ENCODE results near the gene KCNK6.
"Not testable (repeated sequence)": the region's sequence is repeated elsewhere in the genome, so short reads cannot be mapped to it uniquely, and the experiment has no call there.

KCNK6 gene

GRCh38 chr19:38324431-38324830 is 4.8 kb downstream of the KCNK6 start:
- no peak for DNase-seq

GRCh38 chr19:38326591-38326990 is 6.9 kb downstream of the KCNK6 start:
- no peak for DNase-seq

DNA sequence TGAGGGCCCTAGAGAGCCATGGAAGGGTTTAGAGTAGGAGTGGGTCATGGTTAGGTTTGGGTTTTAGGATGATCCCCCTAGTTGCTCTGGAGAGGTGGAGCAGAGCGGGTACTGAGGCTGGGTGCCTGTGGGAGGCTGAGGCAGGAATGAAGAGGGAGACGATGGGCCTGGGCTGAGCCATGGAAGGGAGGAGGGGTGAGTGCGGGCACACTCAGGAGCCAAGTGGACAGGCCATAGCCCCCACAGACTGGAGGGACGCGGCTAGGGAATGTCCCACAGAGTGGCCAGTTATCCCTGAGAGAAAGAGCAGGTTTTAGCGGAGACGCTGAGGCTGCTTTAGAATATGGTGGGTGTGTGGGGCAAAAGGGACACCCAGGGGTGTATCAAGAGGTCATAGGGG is 10.0 kb downstream of the KCNK6 start:
- DNase-seq = no peak

GRCh38 chr19:38331728-38332127 is 12.1 kb downstream of the KCNK6 start:
- DNase-seq = no peak

DNA sequence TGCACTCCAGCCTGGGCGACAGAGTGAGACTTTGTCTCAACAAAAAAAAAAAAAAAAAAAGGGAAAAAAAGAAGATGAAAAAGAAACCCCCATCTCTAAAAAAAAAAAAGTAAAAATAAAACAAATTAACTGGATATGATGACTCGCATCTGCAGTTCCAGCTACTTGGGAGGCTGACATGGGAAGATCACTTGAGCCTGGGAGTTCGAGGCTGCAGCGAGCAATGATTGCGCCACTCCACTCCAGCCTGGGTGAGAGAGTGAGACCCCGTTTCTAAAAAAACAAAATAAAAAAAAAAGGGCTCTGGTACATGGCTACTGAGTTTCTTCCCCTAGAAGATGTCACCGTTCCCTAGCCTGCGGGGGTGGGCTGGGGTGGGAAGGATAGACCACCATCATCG is 13.6 kb downstream of the KCNK6 start:
- no peak for DNase-seq

DNA sequence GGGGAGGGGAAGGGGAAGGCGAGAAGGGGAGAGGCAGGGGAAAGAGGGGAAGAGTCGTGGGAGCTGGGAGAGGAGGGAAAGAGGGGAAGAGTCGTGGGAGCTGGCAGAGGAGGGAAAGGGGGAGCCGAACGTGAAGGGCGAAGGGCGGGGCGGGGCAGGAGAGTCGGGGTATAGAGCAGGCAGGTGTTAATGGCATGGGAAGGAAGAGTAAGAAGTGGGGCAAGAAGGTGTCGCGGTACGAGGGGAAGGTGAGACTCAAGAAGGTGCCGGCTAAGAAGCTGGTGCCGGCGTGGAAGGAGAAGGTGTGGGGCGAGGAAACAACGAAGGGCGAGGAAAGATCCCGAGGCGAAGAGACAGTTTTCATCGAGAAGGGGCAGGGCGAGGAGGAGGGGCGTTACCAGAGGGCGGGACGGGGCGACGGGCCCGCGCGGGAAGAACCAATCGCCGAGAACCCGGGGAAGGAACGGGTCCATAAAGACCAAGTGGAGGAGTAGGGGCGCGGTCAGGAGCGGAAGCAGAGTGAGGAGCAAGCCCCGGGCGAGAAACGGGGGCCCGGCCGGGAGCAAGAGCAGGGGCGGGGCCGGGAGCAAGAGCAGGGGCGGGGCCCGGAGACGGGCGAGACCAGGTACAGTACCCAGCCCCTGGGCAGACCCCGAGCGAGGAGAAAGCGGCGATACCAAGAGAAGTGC is 16.4 kb downstream of the KCNK6 start:
- DNase-seq = peak; percentile 96

DNA sequence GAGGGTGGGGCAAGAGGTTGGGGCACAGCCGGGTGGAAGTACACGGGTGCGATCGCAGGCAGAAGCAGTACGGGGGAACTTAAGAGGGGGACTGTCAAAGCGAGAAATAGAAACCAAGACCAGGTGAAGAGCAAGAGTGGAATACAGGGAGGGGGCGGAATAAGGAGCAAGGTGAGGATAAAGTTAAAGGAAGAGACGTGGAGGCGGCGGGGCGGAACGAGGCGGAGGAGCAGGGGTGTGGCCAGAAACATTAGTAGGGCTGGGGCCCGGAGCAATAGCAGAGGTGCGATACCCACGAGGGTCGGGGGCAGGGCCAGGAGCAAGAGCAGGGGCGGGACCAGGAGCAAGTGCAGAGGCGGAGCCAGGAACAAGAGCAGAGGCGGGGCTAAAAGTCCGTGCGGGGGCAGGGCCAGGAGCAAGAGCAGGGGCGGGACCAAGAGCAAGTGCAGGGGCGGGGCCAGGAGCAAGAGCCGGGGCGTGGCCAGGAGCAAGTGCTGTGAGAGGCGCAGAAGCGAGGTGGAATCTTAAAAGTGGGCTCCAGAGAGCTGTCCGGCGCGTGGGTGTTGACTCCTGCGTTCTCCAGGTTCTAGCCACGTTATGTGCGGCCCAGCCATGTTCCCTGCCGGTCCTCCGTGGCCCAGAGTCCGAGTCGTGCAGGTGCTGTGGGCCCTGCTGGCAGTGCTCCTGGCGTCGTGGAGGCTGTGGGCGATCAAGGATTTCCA is 17.2 kb downstream of the KCNK6 start:
- peak; percentile 96 for DNase-seq

DNA sequence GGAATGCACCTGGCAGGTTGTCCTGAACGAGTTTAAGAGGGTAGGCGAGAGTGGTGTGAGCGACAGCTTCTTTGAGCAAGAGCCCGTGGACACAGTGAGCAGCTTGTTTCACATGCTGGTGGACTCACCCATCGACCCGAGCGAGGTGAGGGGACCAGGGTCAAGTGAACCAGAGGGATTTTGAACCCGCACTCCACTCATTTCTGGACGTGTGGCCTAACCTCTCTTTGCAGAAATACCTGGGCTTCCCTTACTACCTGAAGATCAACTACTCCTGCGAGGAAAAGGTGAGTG is 17.7 kb downstream of the KCNK6 start:
- DNase-seq = no peak

DNA sequence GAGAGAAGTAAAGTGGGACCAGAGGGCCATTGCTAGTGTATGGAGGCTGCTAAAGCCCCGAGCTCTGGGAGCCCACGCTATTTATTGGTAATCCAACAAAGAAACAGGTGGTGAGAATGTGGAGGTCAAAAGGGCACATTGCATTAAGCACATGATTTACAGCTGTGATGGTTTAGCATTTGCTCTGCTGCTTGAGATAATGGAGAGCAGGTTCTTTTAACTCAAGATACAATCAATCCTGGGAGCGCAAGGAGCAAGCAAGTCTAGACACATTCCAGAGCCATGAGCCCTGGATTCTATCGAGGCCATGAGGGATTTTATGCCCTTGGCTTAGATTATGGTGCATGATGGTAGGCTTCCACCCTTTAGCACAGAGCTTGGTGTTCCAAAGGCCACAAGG is 19.4 kb downstream of the KCNK6 start:
- not testable (repeated sequence) for DNase-seq

- no peak for DNase-seq
Observed at GRCh38 chr19:38340927-38341326, 21.3 kb downstream of the KCNK6 start.

DNA sequence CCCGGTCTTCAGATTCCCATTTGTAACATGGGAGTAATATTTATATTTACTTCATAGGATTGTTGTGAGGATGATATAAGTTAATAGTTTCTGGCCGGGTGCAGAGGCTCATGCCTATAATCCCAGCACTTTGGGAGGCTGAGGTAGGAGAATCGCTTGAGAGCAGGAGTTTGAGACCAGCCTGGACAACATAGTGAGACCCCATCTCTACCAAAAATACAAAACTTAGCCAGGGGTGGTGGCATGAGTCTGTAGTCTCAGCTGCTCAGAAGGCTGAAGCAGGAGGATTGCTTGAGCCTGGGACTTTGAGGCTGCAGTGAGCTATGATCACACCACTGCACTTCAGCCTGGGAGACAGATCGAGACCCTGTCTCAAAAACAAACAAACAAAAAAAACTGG is 27.2 kb downstream of the KCNK6 start:
- DNase-seq = no peak

GRCh38 chr19:38350883-38351282 is 31.2 kb downstream of the KCNK6 start:
- DNase-seq = no peak

DNA sequence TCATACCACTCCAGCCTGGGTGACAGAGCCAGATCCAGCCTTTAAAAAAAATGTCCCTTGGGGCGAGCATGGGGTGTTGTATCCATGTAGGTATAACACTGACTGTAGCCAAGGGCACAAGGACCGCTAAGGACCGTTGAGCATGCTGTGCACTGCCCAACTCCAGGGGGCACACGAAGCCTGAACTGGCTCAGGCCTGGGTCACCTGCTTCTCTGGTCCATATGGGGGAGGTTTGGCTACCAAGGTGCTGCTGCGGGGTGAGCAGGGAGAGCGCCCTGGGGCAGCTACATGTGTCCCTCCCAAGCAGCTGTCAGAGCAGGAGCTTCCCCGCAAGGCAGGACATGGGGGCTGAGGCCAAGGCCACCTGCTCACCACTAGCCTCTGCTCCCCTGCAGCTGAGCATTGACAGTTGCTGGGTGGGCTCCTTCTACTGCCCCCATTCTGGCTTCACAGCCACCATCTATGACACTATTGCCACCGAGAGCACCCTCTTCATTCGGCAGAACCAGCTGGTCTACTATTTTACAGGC is 32.3 kb downstream of the KCNK6 start:
- DNase-seq = no peak

- no peak for DNase-seq
Observed at GRCh38 chr19:38352611-38353010, 33.0 kb downstream of the KCNK6 start.

GRCh38 chr19:38355728-38356725 is 36.4 kb downstream of the KCNK6 start:
- no peak for DNase-seq

- DNase-seq = no peak
Observed at GRCh38 chr19:38358071-38358470, 38.4 kb downstream of the KCNK6 start.

DNA sequence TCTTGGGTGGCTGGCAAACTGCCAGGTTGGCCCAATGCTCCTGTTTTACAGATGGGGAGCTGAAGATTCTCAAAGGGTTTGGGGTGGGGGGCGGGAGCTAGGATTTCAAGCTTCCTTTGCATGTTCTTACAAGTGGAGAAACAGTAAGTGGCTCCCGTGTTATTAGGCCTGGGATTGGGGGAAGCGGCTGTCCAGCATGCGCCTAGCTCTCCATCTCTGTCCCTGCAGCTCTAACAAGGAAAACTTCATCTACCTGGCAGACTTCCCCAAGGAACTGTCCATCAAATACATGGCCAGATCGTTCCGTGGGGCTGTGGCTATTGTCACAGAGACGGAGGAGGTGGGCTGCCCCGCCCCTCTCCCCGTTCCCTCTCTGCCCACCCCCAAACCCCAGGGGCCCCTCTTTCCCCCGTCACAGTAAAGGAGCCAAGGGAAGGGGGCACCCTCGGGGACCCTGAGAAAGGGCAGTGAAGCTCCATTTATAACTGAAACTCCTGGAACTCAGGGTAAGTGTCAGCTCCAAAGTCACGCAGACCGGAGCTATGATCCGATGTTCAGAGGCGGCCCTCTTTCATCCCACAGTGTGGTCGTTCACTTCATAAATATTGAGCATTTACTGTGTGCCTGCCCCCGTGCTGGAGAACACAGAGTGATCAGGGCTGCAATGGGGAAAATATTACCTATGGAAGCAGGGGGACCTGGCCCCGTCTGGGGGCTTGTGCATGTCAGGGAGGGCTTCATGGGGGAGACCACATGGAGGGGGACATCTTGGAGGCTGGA is 39.8 kb downstream of the KCNK6 start:
- no peak for DNase-seq

GRCh38 chr19:38360351-38360750 is 40.7 kb downstream of the KCNK6 start:
- DNase-seq = no peak

DNA sequence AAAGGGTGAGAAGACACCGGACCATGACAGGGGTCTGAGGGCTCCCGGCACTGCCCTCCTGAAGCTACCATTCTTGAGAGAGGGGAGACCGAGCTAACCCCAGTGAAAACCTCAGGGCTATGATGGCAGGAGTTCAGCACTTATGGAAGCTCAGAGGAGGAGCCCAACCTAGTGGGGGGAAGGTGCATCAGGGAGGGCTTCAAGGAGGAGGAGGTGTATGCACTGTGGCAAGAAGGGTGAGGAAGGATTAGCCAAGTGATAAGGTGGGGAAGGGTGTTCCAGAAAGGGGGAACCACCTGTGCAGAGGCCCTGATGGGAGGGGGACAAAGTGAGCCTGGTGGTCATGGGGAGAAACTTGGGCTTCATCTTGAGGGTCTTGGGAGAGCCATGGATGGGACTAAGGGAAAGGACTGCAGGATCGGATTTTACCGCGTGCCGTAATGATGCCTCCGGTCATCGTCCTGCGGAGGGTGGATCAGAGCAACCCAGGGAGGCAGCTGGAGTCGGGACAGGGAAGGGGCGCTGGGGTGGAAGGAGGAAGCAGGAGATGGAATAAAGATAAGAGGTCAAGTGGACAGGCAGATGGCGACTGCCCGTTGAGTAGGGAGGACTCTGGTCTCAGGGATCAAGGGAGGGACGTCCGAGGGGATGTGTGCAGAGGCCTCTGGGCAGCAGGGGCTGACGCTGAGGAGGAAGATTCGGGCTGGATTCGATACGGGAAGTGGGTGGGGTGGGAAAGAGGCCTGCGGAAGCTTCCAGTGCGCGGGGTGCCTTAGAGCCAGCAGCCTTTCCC is 41.4 kb downstream of the KCNK6 start:
- no peak for DNase-seq

- DNase-seq = peak; percentile 80
Observed at GRCh38 chr19:38361633-38362075, 42.0 kb downstream of the KCNK6 start.

DNA sequence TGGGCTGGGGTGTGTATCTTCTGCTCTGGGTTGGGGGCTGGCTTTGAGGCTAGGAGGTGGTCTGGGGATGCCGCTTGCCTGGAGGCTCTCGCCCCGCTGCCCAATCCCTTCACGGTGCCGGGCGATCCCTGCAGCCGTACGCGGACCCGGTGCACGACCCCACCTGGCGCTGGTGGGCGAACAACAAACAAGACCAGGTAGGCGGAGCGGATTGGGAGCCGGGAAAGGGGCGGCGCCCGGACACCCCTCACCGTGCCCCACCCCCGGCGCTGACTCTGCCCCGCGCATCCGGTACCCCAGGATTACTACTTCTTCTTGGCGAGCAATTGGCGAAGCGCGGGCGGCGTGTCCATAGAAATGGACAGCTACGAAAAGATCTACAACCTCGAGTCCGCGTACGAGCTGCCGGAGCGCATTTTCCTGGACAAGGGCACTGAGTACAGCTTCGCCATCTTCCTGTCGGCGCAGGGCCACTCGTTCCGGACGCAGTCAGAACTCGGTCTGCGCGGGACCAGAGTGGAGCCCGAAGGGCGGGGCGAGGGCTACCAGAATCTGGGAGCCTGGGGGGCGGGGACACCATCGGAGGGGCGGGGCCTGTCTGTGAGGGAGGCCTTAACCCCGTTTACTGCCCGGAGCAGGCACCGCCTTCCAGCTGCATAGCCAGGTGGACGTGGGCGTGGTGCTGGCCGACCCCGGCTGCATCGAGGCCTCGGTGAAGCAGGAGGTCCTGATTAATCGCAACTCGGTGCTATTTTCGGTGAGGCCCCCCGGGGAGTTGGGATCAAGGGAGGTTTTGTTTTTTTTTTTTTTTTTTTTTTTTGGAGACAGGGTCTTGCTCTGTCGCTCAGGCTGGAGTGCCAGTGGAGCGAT is 42.7 kb downstream of the KCNK6 start:
- peak; percentile 74 for DNase-seq
